ENCODE data around the gene REPIN1. TPM values are rescaled to one million over a fixed set of nuclear protein-coding genes. Genes with fewer than 3 reads are reported as not detected.

REPIN1 gene
- total and polyA plus RNA-seq, 8 donors: 61.5 to 110 (median 71.6) TPM

GRCh38 chr7:150403376-150404171 lies 35.0 kb downstream of the REPIN1 start:
- peak overlapping the region in 1 of 2 donors; percentile 91 for H3K27ac ChIP-seq

GRCh38 chr7:150404172-150404804 lies 35.7 kb downstream of the REPIN1 start:
- H3K36me3 ChIP-seq: no peaks in the 10 kb centered on the region
- ATAC-seq (peak; percentile 3), DNase-seq (peak in 1 of 4 donors; percentile 54)
- TF ChIP-seq CTCF (IDR thresholded peaks at IDR 0.05): no peak
- intact Hi-C loops (cut with DNase I): no loop called here
- H3K4me1 ChIP-seq: peaks cover 6 to 26% of the 10 kb centered on the region in 2 donors
- H3K4me3 ChIP-seq: peak overlapping the region; percentile 49 to 55
- H3K27me3 ChIP-seq: no peaks in the 10 kb centered on the region
- H3K9me3 ChIP-seq: no peaks in the 10 kb centered on the region
- peak overlapping the region; percentile 91 for H3K27ac ChIP-seq

More at GRCh38 chr7:150403376-150404171, 35.0 kb downstream of the REPIN1 start:
- ATAC-seq: no peak
- peaks cover 0 to 1% of the 10 kb centered on the region in 2 donors for H3K36me3 ChIP-seq
- H3K4me3 ChIP-seq: peak overlapping the region in 1 of 2 donors; percentile 55
- peaks cover 6 to 26% of the 10 kb centered on the region in 2 donors for H3K4me1 ChIP-seq
- no peak for TF ChIP-seq CTCF (IDR thresholded peaks at IDR 0.05)
- peak in 1 of 4 donors; percentile 49 for DNase-seq
- intact Hi-C loops (cut with DNase I): no loop called here
- H3K27me3 ChIP-seq: no peaks in the 10 kb centered on the region
- no peaks in the 10 kb centered on the region for H3K9me3 ChIP-seq

GRCh38 chr7:150404805-150405583 lies 36.4 kb downstream of the REPIN1 start:
- DNase-seq (peak; percentile 87 to 96 (median 92)), ATAC-seq (peak; percentile 96)
- intact Hi-C loops (cut with DNase I): no loop called here
- peaks cover 6 to 26% of the 10 kb centered on the region in 2 donors for H3K4me1 ChIP-seq
- no peaks in the 10 kb centered on the region for H3K27me3 ChIP-seq
- H3K4me3 ChIP-seq: peak overlapping the region; percentile 49 to 55
- peak overlapping the region; percentile 91 for H3K27ac ChIP-seq
- H3K36me3 ChIP-seq: no peaks in the 10 kb centered on the region
- TF ChIP-seq CTCF (IDR thresholded peaks at IDR 0.05): no peak
- no peaks in the 10 kb centered on the region for H3K9me3 ChIP-seq

GRCh38 chr7:150405584-150406311 lies 37.1 kb downstream of the REPIN1 start:
- Histone ChIP-seq H3K4me3 (peak overlapping the region; percentile 49 to 55), H3K4me1 (peaks cover 6 to 26% of the 10 kb centered on the region in 2 donors), H3K9me3 (no peaks in the 10 kb centered on the region), H3K27ac (peak overlapping the region; percentile 91), H3K36me3 (no peaks in the 10 kb centered on the region), H3K27me3 (no peaks in the 10 kb centered on the region)
- no peak for TF ChIP-seq CTCF (IDR thresholded peaks at IDR 0.05)
- DNase-seq (peak in 2 of 4 donors; percentile 61 to 82), ATAC-seq (peak; percentile 54)
- intact Hi-C loops (cut with DNase I): no loop called here

All from left lung (tissue), 10 donors.